Putamen (tissue), 1 donor: ENCODE data around the gene VPS72.
A peak's percentile ranks its signal among the peaks of the same experiment; 100 is the strongest.

Experiments
- DNase-seq: peaks from one replicate; pipeline ENCODE4 v3.0.0-alpha.2; 2016; ENCODE audit warnings: low spot score

Gene VPS72

DNA sequence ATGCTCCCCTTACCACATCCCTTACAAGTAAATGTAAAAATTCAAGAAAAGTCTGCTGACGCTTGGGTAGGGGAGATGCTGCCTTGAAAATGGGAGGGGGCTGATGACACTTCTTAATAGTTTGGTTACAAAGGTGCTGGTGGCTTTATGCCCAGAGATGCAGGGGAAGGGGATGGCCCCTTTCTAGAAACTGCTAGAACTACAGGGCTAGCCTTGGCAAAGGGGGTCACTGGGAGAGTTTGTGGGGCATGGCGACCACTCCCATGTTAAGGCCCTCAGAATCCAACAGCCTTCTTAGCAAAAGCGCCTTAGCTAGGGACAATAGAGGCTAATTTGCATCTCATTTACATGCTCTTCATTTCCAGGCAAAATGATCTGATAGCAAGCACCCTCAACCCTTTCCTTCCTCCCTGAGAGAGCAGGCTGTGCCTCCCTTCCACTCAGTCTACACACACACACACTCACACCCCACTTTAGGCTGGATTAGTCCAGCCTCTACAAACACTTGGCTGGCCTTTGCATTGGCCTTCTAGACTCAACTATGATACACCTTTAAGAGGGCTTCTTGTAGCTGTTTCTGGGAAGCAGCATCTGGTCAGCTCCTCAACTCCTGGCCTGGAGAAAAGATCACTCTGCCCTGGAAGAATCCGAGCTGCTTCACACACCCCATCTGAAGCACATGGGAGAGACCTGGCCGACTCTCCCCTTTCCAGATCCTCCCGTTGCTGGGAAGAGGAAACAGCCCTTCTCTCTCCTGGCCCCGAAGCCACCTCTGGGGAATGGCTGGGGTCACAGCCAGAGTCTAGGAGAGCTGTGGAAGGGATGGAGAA is 45.3 kb downstream of the VPS72 start:
- DNase-seq: no peak

DNA sequence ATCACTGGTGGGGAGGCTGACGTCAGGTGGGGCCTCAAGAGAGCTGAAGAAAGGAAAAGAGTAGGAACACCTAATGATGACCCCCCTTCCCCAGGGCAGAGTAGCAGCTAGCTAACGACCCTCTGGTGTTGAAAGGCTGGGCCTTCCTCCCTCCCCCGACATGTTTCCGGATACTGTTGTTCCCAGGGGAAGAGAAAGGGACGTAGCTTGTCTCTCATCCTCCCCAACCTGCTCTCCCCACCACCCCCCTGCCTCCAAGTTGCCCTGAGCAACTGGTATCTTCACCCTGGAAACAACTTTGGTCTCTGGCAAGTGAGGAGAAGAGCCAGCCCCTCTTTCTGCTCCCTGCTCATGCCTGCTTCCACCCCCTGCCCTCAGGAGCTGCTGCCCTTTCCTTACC is 46.0 kb downstream of the VPS72 start:
- DNase-seq: no peak

GRCh38 chr1:151143057-151143435 is 47.0 kb downstream of the VPS72 start:
- no peak for DNase-seq

- DNase-seq: no peak
These were observed 47.5 kb downstream of the VPS72 start for GRCh38 chr1:151142411-151143056.

DNA sequence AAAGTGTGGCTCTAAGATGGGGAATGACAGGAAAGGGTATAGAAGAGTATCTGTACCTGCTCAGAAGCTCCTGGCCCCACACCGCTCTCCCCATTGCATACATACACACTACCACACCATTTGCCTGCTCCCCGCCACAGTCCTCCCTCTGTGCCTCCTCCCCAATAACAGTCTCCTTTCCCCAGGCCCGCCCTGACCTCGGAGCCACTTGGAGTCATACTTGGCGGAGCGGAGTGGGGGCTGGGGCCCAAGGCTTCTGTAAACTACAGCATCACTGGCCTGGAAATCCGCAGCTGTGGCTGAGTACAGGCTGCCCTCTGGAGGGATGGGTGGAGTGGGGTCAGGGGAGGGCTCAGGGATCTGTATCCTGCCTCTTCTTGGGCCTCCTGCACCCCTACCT is 52.2 kb downstream of the VPS72 start:
- DNase-seq: no peak

- no peak for DNase-seq
These were observed 54.3 kb downstream of the VPS72 start for GRCh38 chr1:151135433-151136385.

- no peak for DNase-seq
These were observed 55.0 kb downstream of the VPS72 start for GRCh38 chr1:151134991-151135390.

DNA sequence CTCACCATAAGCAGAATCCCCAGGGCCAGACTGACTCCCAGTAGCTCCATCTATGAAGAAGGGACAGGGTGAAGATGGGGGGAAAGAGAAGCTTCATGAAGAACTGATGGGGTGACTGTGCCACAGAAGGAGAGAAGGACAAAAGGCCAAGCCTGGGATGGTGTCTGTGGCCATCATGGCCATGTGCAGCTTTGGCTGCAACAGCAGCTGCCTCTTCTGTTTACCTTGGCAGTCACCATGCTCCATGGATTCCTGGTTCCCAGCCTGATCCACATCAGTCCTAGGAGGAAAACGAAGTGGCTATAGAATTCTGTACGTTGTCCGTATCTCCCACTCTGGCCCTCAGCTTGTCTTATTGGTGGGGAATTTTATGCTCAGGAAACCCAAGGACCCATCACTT is 55.6 kb downstream of the VPS72 start:
- no peak for DNase-seq

GRCh38 chr1:151133018-151133806 is 56.8 kb downstream of the VPS72 start:
- no peak for DNase-seq

DNA sequence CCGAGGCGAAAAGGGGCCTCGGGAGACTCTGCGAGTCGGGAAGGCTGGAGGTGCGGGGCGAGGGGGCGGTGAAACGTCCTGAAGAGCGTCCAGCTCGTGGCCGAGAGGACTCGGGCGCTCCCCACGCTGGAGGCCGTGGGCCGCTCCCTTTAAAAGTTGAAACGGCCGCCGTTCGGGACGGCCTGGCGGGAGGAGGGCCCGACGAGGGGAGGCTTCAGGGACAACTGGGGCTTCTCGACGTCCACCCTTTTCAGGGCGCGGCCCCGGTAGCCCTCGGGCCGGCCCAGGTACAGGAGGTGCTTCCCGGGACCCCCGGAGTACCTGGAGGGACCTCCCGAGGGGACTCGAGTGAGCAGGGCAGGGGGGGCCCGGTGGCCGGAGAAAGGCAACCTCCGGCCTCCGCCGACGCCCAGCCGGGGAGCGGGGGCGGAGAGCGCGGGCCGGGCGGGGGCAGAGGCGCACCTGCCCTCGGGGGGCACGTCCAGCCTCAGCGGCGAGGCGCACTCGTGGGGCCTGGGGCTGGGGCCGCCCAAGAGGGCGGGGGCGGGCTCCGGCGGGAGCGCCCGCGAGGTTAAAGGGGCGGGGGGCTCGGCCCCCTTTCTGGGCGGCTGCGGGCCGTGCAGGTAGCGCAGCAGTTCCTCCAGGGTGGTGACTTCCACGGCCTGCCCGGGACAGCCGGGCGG is 57.5 kb downstream of the VPS72 start:
- no peak for DNase-seq

- no peak for DNase-seq
These were observed 58.2 kb downstream of the VPS72 start for GRCh38 chr1:151131701-151132334.

GRCh38 chr1:151130987-151131586 is 58.9 kb downstream of the VPS72 start:
- peak; percentile 65 for DNase-seq

GRCh38 chr1:151128800-151129199 is 61.2 kb downstream of the VPS72 start:
- DNase-seq: no peak
